GM13976 (cell line): Measurements from ENCODE around the gene SLC39A11.

Experiments used
- DNase-seq: peaks from one replicate; pipeline ENCODE4 v3.0.0; 2012; ENCODE audit warnings: low spot score
- in situ Hi-C: fragments of 300-500 bp; cut with MboI; formaldehyde crosslinking; loops from one replicate; pipeline ENCODE4 v1.12.0; 2022; ENCODE audit warnings: low sequenced_read_pairs, mixed read lengths, inconsistent platforms; ENCODE audit not compliant: unreplicated experiment
- TF ChIP-seq, protein P1 (sequence below): IDR thresholded peaks from 2 replicates; pipeline ENCODE4 v1.5.1; 2012; ENCODE audit warnings: borderline replicate concordance, mild to moderate bottlenecking; ENCODE audit not compliant: insufficient read depth; ENCODE audit errors: extremely low read depth, missing control alignments, control extremely low read depth

Gene SLC39A11

DNA sequence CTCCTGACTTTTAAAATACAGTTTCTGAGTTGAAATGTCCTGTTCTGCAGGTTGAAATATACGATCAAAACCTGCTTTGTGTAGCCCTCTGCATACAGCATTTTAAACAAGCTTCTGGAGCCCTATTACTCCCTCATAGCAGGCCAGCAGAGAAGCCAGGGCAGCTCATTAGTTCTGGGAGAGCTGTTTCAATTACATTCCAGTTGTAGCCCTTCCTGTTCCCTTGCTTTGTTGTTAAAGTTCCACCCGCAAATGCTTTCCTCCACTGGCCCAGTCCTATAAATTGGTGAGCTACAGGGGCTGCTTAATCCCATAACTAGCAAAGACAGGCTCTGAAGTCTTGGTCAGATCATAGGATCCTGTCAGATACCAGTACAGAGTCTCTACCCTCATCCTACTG, 162.5 kb downstream of the SLC39A11 start:
- in situ Hi-C loops = no loop called here
- no peak for DNase-seq
- TF ChIP-seq, protein P1, sequence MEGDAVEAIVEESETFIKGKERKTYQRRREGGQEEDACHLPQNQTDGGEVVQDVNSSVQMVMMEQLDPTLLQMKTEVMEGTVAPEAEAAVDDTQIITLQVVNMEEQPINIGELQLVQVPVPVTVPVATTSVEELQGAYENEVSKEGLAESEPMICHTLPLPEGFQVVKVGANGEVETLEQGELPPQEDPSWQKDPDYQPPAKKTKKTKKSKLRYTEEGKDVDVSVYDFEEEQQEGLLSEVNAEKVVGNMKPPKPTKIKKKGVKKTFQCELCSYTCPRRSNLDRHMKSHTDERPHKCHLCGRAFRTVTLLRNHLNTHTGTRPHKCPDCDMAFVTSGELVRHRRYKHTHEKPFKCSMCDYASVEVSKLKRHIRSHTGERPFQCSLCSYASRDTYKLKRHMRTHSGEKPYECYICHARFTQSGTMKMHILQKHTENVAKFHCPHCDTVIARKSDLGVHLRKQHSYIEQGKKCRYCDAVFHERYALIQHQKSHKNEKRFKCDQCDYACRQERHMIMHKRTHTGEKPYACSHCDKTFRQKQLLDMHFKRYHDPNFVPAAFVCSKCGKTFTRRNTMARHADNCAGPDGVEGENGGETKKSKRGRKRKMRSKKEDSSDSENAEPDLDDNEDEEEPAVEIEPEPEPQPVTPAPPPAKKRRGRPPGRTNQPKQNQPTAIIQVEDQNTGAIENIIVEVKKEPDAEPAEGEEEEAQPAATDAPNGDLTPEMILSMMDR = no peak

DNA sequence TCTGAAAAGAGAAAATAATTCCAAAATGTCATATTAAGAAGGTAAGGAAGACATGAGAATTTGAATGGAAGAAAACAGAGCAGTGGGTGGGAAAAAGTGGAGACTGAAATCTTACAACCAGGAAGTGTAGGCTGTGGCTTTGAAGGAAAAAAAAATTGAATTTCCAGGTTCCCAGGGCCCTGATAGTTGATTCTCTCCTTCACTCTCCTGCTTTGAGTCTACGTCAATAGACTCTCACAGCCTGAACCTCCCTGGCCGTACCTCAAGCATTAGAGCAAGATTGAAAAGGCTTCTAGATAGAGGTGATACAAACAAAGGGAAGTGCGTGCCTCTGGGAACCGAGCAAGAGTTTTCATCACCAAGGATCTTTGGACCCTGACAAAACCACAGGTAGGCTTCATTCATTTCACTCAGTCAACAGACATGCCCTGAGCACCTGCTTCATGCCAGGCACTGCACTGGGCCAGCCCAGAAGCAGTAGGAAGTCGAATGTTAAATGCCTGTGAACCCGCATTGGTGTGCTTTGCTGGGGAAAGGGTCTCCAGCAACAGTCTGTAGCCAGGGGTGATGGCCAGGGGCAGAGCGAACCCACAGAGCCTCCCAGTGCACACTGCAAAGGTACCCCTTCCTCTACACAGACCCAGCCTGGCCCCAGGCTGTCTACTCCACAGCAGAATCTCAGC, 163.9 kb downstream of the SLC39A11 start:
- TF ChIP-seq, protein P1 = no peak
- in situ Hi-C loops = no loop called here
- DNase-seq = no peak

DNA sequence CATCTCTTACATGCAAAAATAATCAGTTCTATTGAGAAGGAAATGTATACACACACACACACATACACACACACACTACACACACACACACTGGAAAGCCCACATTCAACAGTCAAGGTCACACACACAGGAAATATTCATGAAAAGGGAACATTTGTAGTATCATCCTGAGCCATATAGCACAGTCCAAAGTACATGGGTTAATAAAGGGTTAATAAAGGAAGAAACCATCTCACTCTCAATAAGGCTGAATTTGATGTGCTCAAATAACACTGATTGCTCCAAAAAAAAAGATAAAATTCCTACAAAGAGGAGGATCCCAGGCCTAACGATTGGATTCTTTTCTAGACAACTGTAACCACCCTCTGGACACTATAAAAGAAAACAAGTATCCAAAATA, 164.7 kb downstream of the SLC39A11 start:
- TF ChIP-seq, protein P1 = no peak
- no peak for DNase-seq
- in situ Hi-C loops = no loop called here

DNA sequence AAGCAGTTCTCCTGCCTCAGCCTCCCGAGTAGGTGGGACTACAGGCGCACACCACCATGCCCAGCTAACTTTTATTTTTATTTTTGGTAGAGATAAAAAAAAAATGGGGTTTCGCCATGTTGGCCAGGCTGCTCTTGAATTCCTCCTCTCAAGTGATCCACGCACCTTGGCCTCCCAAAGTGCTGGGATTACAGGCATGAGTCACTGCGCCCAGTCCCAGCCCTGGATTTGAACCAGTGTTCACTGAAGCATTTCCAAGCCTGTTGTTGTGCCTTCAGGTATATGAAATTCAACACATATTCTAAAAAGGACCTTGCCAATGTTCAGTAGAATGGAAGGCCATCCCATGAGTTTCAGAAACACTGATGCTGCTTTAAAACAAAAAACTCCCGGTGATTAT, 165.3 kb downstream of the SLC39A11 start:
- in situ Hi-C loops = no loop called here
- DNase-seq = no peak

GRCh38 chr17:72926171-72926570, 166.3 kb downstream of the SLC39A11 start:
- no peak for DNase-seq
- TF ChIP-seq, protein P1 = no peak
- in situ Hi-C loops = no loop called here

More for the DNA sequence above, 165.3 kb downstream of the SLC39A11 start:
- TF ChIP-seq, protein P1 = no peak

GRCh38 chr17:72924196-72924595, 168.3 kb downstream of the SLC39A11 start:
- TF ChIP-seq, protein P1 = no peak
- in situ Hi-C loops = no loop called here
- DNase-seq = no peak
